ENCODE results near the gene SMIM35.

The SMIM35 gene

GRCh38 chr11:118086913-118087768 is at the start of gene SMIM35:
SMIM35 (minus strand) TSS chr11:118086963; CDS start chr11:118086757, 206 bp downstream.
- in situ Hi-C loops (cut with MboI; ENCODE audit: low sequenced_read_pairs): no loop called here

GRCh38 chr11:118136341-118136740 is 49.6 kb upstream of the SMIM35 start:
- in situ Hi-C loops (cut with MboI; ENCODE audit: low sequenced_read_pairs): no loop called here

GRCh38 chr11:118135796-118136165 is 49.0 kb upstream of the SMIM35 start:
- in situ Hi-C loops (cut with MboI; ENCODE audit: low sequenced_read_pairs): no loop called here

- in situ Hi-C loops (cut with MboI; ENCODE audit: low sequenced_read_pairs): no loop called here
Measured at GRCh38 chr11:118135051-118135795, 48.5 kb upstream of the SMIM35 start.

- in situ Hi-C loops (cut with MboI; ENCODE audit: low sequenced_read_pairs): no loop called here
Measured at GRCh38 chr11:118133816-118134215, 47.1 kb upstream of the SMIM35 start.

GRCh38 chr11:118132385-118133151 is 45.8 kb upstream of the SMIM35 start:
- in situ Hi-C loops (cut with MboI; ENCODE audit: low sequenced_read_pairs): no loop called here

- in situ Hi-C loops (cut with MboI; ENCODE audit: low sequenced_read_pairs): no loop called here
Measured at GRCh38 chr11:118129471-118130172, 42.9 kb upstream of the SMIM35 start.

GRCh38 chr11:118128721-118129470 is 42.1 kb upstream of the SMIM35 start:
- in situ Hi-C loops (cut with MboI; ENCODE audit: low sequenced_read_pairs): no loop called here

- in situ Hi-C loops (cut with MboI; ENCODE audit: low sequenced_read_pairs): no loop called here
Measured at GRCh38 chr11:118128310-118128709, 41.5 kb upstream of the SMIM35 start.

- in situ Hi-C loops (cut with MboI; ENCODE audit: low sequenced_read_pairs): no loop called here
Measured at GRCh38 chr11:118126082-118126838, 39.5 kb upstream of the SMIM35 start.

- in situ Hi-C loops (cut with MboI; ENCODE audit: low sequenced_read_pairs): no loop called here
Measured at GRCh38 chr11:118124929-118125535, 38.3 kb upstream of the SMIM35 start.

GRCh38 chr11:118120793-118121192 is 34.0 kb upstream of the SMIM35 start:
- in situ Hi-C loops (cut with MboI; ENCODE audit: low sequenced_read_pairs): no loop called here

GRCh38 chr11:118117790-118118601 is 31.2 kb upstream of the SMIM35 start:
- in situ Hi-C loops (cut with MboI; ENCODE audit: low sequenced_read_pairs): no loop called here

- in situ Hi-C loops (cut with MboI; ENCODE audit: low sequenced_read_pairs): no loop called here
Measured at GRCh38 chr11:118115048-118115447, 28.3 kb upstream of the SMIM35 start.

- in situ Hi-C loops (cut with MboI; ENCODE audit: low sequenced_read_pairs): no loop called here
Measured at GRCh38 chr11:118114266-118114665, 27.5 kb upstream of the SMIM35 start.

GRCh38 chr11:118112711-118113430 is 26.1 kb upstream of the SMIM35 start:
- in situ Hi-C loops (cut with MboI; ENCODE audit: low sequenced_read_pairs): no loop called here

GRCh38 chr11:118111744-118112035 is 24.9 kb upstream of the SMIM35 start:
- in situ Hi-C loops (cut with MboI; ENCODE audit: low sequenced_read_pairs): no loop called here

Data from HL-60/S4 treated with retinoic acid at 250 ng/mL for 4 days and 3 days (cell line).